Measurements from ENCODE around the gene FOCAD.

DNA sequence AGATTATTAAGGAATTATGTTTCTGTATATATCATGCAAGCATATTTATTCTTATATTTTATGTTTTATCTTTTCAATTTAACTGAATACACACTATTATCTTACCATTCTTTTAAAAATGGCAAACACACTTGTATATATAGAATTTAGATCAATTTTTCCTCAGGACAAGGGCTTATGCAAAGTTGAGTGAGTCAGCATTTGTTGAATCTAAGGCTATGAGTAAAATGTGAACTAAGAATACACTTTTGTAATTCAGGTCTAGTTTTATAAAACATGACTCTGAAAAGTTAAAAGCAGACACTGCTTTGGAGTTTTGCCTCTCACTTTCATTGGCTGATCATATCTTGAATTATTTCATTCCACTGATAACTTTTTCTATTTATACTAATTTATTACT lies 127.8 kb downstream of the FOCAD start:
- TF ChIP-seq POLR2A (IDR thresholded peaks at IDR 0.05; ENCODE audit: low read depth, low read length) = no peak
- TF ChIP-seq POLR2AphosphoS5 (IDR thresholded peaks at IDR 0.05; ENCODE audit: low read depth, low read length) = no peak
- no peak for TF ChIP-seq TAF1 (IDR thresholded peaks at IDR 0.05; ENCODE audit: low read depth, low read length)

Data from GM12891 (cell line).